ENCODE data around the gene UBE2Q2. TPM values are rescaled to one million over a fixed set of nuclear protein-coding genes. Genes with fewer than 3 reads are reported as not detected.

UBE2Q2 gene
- polyA plus RNA-seq, 3 donors = 13.6 to 22.1 (median 20.9) TPM

DNA sequence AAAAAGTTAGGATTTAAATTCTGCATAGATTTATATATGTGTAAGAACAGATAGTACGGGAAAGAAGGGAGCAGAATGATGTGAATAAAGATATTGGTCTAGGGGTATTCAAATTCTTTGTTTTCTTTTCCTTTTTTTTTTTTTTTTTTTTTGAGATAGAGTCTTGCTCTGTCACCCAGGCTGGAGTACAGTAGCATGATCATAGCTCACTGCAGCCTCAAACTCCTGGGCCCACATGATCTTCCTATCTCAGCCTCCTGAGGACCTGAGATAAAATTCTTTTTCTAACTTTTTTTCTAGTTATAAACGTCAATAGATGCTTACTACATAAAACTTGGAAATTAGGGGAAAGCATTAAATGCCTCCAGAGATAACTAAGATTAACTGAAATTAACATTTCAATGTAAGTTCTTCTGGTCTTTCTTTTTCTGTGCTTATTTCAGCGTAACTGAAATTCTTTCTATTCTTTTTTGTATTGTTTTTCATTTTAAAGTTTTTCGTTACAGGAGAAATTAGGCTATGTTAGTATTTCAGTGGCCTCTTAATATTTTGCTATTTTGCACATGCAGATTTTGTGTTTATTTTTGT lies 29.2 kb downstream of the UBE2Q2 start:
- Histone ChIP-seq H3K36me3 (replicated peaks in 1 of 2; ENCODE audit: control insufficient read depth in 1 of 2, insufficient read depth in 2 of 2, low read length in 2 of 2) (peaks cover 45 to 78% of the 10 kb centered on the region in 2 donors), H4K20me1 (ENCODE audit: insufficient read depth, low read length) (no peaks in the 10 kb centered on the region), H3K27ac (ENCODE audit: low read depth in 1 of 2, low read length in 2 of 2) (no peak overlapping the region), H3K4me3 (replicated peaks in 1 of 3; ENCODE audit: low read depth in 2 of 3, low read length in 3 of 3) (no peak overlapping the region), H3K27me3 (ENCODE audit: control insufficient read depth in 2 of 2, insufficient read depth in 2 of 2, low read length in 2 of 2) (no peaks in the 10 kb centered on the region), H3K79me2 (ENCODE audit: insufficient read depth, low read length) (peaks cover 18% of the 10 kb centered on the region), H2AFZ (ENCODE audit: insufficient read depth, low read depth, low read length, poor library complexity, severe bottlenecking) (no peak overlapping the region), H3K4me2 (replicated peaks; ENCODE audit: extremely low read depth, low read length, poor library complexity, severe bottlenecking) (no peak overlapping the region), H3K9ac (ENCODE audit: insufficient read depth, low read length, poor library complexity, severe bottlenecking) (no peak overlapping the region), H3K4me1 (ENCODE audit: control insufficient read depth in 1 of 2, insufficient read depth in 2 of 2, low read length in 2 of 2) (peaks cover 0 to 2% of the 10 kb centered on the region in 2 donors), H3K9me3 (replicated peaks in 1 of 2; ENCODE audit: control insufficient read depth in 1 of 2, insufficient read depth in 1 of 2, low read length in 2 of 2) (no peaks in the 10 kb centered on the region)
- H3K9me3 Mint-ChIP-seq = no peaks in the 10 kb centered on the region
- TF ChIP-seq, protein P1, sequence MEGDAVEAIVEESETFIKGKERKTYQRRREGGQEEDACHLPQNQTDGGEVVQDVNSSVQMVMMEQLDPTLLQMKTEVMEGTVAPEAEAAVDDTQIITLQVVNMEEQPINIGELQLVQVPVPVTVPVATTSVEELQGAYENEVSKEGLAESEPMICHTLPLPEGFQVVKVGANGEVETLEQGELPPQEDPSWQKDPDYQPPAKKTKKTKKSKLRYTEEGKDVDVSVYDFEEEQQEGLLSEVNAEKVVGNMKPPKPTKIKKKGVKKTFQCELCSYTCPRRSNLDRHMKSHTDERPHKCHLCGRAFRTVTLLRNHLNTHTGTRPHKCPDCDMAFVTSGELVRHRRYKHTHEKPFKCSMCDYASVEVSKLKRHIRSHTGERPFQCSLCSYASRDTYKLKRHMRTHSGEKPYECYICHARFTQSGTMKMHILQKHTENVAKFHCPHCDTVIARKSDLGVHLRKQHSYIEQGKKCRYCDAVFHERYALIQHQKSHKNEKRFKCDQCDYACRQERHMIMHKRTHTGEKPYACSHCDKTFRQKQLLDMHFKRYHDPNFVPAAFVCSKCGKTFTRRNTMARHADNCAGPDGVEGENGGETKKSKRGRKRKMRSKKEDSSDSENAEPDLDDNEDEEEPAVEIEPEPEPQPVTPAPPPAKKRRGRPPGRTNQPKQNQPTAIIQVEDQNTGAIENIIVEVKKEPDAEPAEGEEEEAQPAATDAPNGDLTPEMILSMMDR (IDR thresholded peaks at IDR 0.05) = no peak
- no CpG with 5 or more reads among the region's 4 CpGs for WGBS (ENCODE audit: insufficient coverage)
- H3K27ac Mint-ChIP-seq = no peak overlapping the region
- intact Hi-C loops (cut with micrococcal nuclease) = no loop called here
- peaks cover 56 to 70% of the 10 kb centered on the region in 2 donors for H3K36me3 Mint-ChIP-seq
- H3K27me3 Mint-ChIP-seq (ENCODE audit: low read depth in 3 of 3) = no peaks in the 10 kb centered on the region
- no peak overlapping the region for H3K4me3 Mint-ChIP-seq
- H3K4me1 Mint-ChIP-seq = peaks cover 9% of the 10 kb centered on the region
- no peak for DNase-seq

DNA sequence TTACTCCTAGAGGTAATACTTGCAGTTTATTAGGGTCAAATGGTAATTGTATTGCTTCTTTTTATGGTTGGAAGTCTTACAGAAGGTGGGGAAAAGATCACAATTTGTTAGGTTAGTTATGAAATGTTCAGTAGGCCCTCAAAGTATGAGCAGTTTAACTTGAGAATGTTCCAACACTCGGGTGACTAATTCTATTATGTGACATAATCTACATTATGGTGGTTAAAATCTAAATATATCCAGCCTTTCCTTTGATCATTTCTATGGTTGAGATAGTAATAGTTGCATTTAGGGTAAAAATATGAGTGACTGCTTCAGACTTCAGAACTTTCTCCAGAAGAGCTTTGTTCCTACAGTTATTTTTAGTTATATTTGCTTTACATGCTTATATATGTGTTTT lies 40.8 kb downstream of the UBE2Q2 start:
- no peaks in the 10 kb centered on the region for H3K27me3 Mint-ChIP-seq (ENCODE audit: low read depth in 3 of 3)
- no peaks in the 10 kb centered on the region for H3K4me1 Mint-ChIP-seq
- WGBS (ENCODE audit: insufficient coverage) = no CpG with 5 or more reads among the region's 1 CpG
- intact Hi-C loops (cut with micrococcal nuclease) = no loop called here
- no peak overlapping the region for H3K27ac Mint-ChIP-seq
- H3K27ac ChIP-seq (ENCODE audit: low read depth in 1 of 2, low read length in 2 of 2) = no peak overlapping the region
- no peaks in the 10 kb centered on the region for H3K27me3 ChIP-seq (ENCODE audit: control insufficient read depth in 2 of 2, insufficient read depth in 2 of 2, low read length in 2 of 2)
- TF ChIP-seq, protein P1 (IDR thresholded peaks at IDR 0.05) = no peak
- no peak for DNase-seq
- H4K20me1 ChIP-seq (ENCODE audit: insufficient read depth, low read length) = no peaks in the 10 kb centered on the region
- no peak overlapping the region for H2AFZ ChIP-seq (ENCODE audit: insufficient read depth, low read depth, low read length, poor library complexity, severe bottlenecking)
- H3K4me1 ChIP-seq (ENCODE audit: control insufficient read depth in 1 of 2, insufficient read depth in 2 of 2, low read length in 2 of 2) = no peaks in the 10 kb centered on the region
- H3K9me3 Mint-ChIP-seq = no peaks in the 10 kb centered on the region
- H3K79me2 ChIP-seq (ENCODE audit: insufficient read depth, low read length) = no peaks in the 10 kb centered on the region
- H3K36me3 Mint-ChIP-seq = peaks cover 59 to 83% of the 10 kb centered on the region in 2 donors
- H3K9ac ChIP-seq (ENCODE audit: insufficient read depth, low read length, poor library complexity, severe bottlenecking) = no peak overlapping the region
- no peak overlapping the region for H3K4me2 ChIP-seq (replicated peaks; ENCODE audit: extremely low read depth, low read length, poor library complexity, severe bottlenecking)
- peaks cover 48 to 87% of the 10 kb centered on the region in 2 donors for H3K36me3 ChIP-seq (replicated peaks in 1 of 2; ENCODE audit: control insufficient read depth in 1 of 2, insufficient read depth in 2 of 2, low read length in 2 of 2)
- no peak overlapping the region for H3K4me3 ChIP-seq (replicated peaks in 1 of 3; ENCODE audit: low read depth in 2 of 3, low read length in 3 of 3)
- H3K9me3 ChIP-seq (replicated peaks in 1 of 2; ENCODE audit: control insufficient read depth in 1 of 2, insufficient read depth in 1 of 2, low read length in 2 of 2) = no peaks in the 10 kb centered on the region
- no peak overlapping the region for H3K4me3 Mint-ChIP-seq

All from CD14-positive monocyte (primary cell).